Esophagus squamous epithelium (tissue), 4 donors: ENCODE results near the gene NYAP1.

Source experiments
- POLR2A ChIP-seq, 4 donors: fragments of 450-650 bp; IDR thresholded peaks; one replicate each; pipeline ENCODE4 v1.6.1; 2017; ENCODE audit warnings: antibody characterized with exemption in 4 of 4, mild to moderate bottlenecking in 4 of 4, moderate library complexity in 3 of 4
- TF ChIP-seq, protein P1 (sequence below), 6 experiments: fragments of 450-650 bp in 4 of 6; fragments of 200-600 bp in 2 of 6; sonication (generic) in 2 of 6; IDR thresholded peaks; one replicate each; pipeline ENCODE4 v1.5.1; 2016 to 2019; ENCODE audit warnings: antibody characterized with exemption in 6 of 6, mild to moderate bottlenecking in 4 of 6, moderate library complexity in 4 of 6

DNA sequence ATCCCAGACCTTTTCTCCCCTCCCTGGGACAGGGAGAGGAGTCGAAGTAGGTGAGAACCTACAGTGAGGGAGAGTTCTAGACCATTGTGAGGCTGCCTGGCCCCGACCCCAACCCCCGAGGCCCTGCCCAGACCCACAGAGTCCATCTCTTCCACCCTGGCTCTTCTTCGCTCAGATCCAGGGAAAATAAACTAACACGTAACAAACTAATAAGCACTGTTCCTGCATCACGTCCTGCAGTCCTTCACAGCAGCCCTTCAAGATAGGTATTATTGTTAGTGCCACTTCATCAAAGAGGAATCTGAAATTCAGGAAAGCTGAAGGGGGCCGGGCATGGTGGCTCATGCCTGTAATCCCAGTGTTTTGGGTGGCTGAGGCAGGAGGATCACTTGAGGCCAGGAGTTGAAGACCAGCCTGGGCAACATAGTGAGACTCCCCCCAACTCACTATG, 19.5 kb upstream of the NYAP1 start, which contains the start of gene SPACDR:
- TF ChIP-seq, protein P1, sequence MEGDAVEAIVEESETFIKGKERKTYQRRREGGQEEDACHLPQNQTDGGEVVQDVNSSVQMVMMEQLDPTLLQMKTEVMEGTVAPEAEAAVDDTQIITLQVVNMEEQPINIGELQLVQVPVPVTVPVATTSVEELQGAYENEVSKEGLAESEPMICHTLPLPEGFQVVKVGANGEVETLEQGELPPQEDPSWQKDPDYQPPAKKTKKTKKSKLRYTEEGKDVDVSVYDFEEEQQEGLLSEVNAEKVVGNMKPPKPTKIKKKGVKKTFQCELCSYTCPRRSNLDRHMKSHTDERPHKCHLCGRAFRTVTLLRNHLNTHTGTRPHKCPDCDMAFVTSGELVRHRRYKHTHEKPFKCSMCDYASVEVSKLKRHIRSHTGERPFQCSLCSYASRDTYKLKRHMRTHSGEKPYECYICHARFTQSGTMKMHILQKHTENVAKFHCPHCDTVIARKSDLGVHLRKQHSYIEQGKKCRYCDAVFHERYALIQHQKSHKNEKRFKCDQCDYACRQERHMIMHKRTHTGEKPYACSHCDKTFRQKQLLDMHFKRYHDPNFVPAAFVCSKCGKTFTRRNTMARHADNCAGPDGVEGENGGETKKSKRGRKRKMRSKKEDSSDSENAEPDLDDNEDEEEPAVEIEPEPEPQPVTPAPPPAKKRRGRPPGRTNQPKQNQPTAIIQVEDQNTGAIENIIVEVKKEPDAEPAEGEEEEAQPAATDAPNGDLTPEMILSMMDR (IDR thresholded peaks at IDR 0.05) = no peak
- TF ChIP-seq POLR2A (IDR thresholded peaks at IDR 0.05) = no peak
